Measurements from ENCODE around the gene DIPK1C. TPM values are rescaled to one million over a fixed set of nuclear protein-coding genes. Genes with fewer than 3 reads are reported as not detected.

Gene DIPK1C
- total and polyA plus RNA-seq, 2 of the 4 experiments (the other 2 are of a cell fraction), result not detected

DNA sequence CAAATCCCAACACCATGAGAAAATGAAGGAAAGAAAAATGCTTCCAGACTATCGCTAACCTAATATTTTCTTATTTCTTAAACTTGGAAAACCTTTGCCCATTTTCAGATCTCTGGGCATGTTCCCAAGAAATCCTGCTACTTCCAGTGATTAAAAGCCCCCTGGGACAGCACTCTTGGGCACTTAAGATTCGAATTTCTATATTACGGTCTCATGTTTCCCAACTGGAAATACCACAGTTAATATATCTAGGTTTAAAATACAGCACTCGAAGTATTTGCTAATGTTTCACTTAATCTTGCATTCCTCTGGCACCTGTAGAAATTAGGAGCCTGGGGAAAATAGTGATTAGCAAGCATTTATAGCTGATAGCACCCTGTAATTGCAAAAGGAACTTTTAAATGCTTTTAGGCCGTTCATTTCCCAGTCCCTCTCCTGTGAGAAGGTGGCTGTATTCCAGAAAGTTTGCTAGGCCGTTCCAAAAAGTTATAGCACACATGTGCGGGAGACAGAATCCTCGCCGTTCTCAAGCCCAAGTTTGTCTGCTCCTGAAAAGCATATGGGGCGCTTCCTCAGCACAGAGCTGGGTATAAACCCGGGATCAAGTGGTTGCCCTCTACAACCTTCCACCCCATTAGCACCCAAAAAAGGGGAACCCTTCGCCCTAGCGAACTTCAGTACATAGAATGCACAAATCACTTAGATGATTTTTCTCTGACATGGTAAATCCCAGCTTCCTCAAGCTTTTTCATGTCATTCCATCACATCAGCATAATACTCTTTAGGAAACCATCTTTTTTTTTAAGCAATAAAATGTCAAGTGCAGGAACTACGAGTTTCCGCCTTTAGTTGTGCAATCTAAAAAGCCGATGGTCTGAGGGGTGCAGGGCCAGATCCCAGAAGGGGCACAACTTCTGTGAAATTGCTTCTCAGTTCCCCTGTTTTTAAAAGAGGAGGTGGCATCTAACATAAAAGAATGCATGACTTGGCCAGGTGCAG lies 60.6 kb downstream of the DIPK1C start:
- dilution Hi-C loops (cut with HindIII; ENCODE audit: low sequenced_read_pairs, unreplicated experiment) (no loop called here), intact Hi-C loops (cut with micrococcal nuclease) (no loop called here), in situ Hi-C loops (cut with MboI; ENCODE audit: low sequenced_read_pairs) (no loop called here)
- H3K4me1 ChIP-seq (ENCODE audit: control insufficient read depth, insufficient read depth, low read length), result no peaks in the 10 kb centered on the region
- no peak overlapping the region for H4K8ac ChIP-seq (ENCODE audit: low read depth in 2 of 2, low read length in 2 of 2)
- H2BK120ac ChIP-seq (ENCODE audit: low read depth, low read length), result no peak overlapping the region
- ATAC-seq (ENCODE audit: low read depth), result no peak
- H3K4me2 ChIP-seq (ENCODE audit: low read depth, low read length), result no peak overlapping the region
- CTCF ChIA-PET, result interaction anchor here (0.7 kb wide), 1 partner anchor 86 kb away, joined by 3 read pairs; no protein-coding TSS in a partner anchor
- H3K9ac ChIP-seq (ENCODE audit: low read depth, low read length), result no peak overlapping the region
- WGBS, 2 experiments (ENCODE audit: extremely low coverage in 2 of 2, insufficient read length in 1 of 2), result 15% methylated on average over 6 of the region's 16 CpGs; no CpG with 5 or more reads in 1 of the 2 experiments
- H3K4me3 ChIP-seq (ENCODE audit: insufficient read depth, low read depth, low read length), result no peak overlapping the region
- H3K9me1 ChIP-seq (ENCODE audit: insufficient read depth, low read length), result no peaks in the 10 kb centered on the region
- no peak overlapping the region for H2BK5ac ChIP-seq (ENCODE audit: low read depth, low read length, poor library complexity, severe bottlenecking)
- no peak overlapping the region for H2AK5ac ChIP-seq (ENCODE audit: low read depth, low read length)
- H2AK9ac ChIP-seq (replicated peaks; ENCODE audit: low read depth, low read length, poor library complexity), result no peak overlapping the region
- no peak overlapping the region for H4K5ac ChIP-seq (ENCODE audit: low read depth, low read length)
- no peaks in the 10 kb centered on the region for H3K9me3 ChIP-seq (ENCODE audit: control insufficient read depth, insufficient read depth, low read length)
- no peak overlapping the region for H3K4ac ChIP-seq (ENCODE audit: low read depth, low read length)
- POLR2A ChIA-PET (ENCODE audit: unreplicated experiment), result no interaction called here
- H3K27me3 ChIP-seq (ENCODE audit: control insufficient read depth, insufficient read depth, low read length), result peaks cover 29% of the 10 kb centered on the region
- no peak overlapping the region for H3K27ac ChIP-seq (ENCODE audit: insufficient read depth, low read length)
- no TSS peak for BruUV-seq (replicated peaks)
- H4K20me1 ChIP-seq (ENCODE audit: insufficient read depth, low read length), result no peaks in the 10 kb centered on the region
- H4K91ac ChIP-seq (ENCODE audit: insufficient read depth, low read depth, low read length), result no peak overlapping the region
- H3K79me1 ChIP-seq (ENCODE audit: low read depth in 1 of 2, low read length in 2 of 2), result no peaks in the 10 kb centered on the region
- H2BK15ac ChIP-seq (ENCODE audit: low read depth, low read length), result no peak overlapping the region
- H3K23ac ChIP-seq (ENCODE audit: low read depth, low read length), result no peak overlapping the region
- no peaks in the 10 kb centered on the region for H3K36me3 ChIP-seq (ENCODE audit: control insufficient read depth, insufficient read depth, low read length)
- H3K14ac ChIP-seq (replicated peaks; ENCODE audit: low read depth, low read length), result no peak overlapping the region
- no peak overlapping the region for H2AFZ ChIP-seq (replicated peaks; ENCODE audit: low read length, poor library complexity)
- no peak for DNase-seq
- H3K56ac ChIP-seq (ENCODE audit: extremely low read depth, insufficient read depth, low read length), result no peak overlapping the region
- no peak overlapping the region for H3K18ac ChIP-seq (ENCODE audit: low read depth, low read length)
- H2BK20ac ChIP-seq (ENCODE audit: low read depth, low read length), result no peak overlapping the region
- TF ChIP-seq MAZ (IDR thresholded peaks at IDR 0.05; ENCODE audit: borderline replicate concordance, low read depth, low read length) (no peak), RAD21 (IDR thresholded peaks at IDR 0.05; ENCODE audit: low read length) (no peak), CTCF (conservative IDR thresholded peaks at IDR 0.05; ENCODE audit: low read depth, low read length) (no peak), RCOR1 (IDR thresholded peaks at IDR 0.05; ENCODE audit: insufficient replicate concordance, low read length) (no peak), POLR2A (IDR thresholded peaks at IDR 0.05; ENCODE audit: low read depth, low read length) (no peak), BHLHE40 (IDR thresholded peaks at IDR 0.05; ENCODE audit: low read depth, low read length) (no peak), CEBPB (IDR thresholded peaks at IDR 0.05; ENCODE audit: low read depth, low read length) (no peak), MXI1 (IDR thresholded peaks at IDR 0.05; ENCODE audit: borderline replicate concordance, low read depth, low read length) (no peak), NFE2L2 (IDR thresholded peaks at IDR 0.05; ENCODE audit: low read depth, low read length) (no peak), SMC3 (IDR thresholded peaks at IDR 0.05; ENCODE audit: low read depth, low read length) (no peak), RFX5 (IDR thresholded peaks at IDR 0.05; ENCODE audit: low read depth, low read length) (no peak), CHD1 (IDR thresholded peaks at IDR 0.05; ENCODE audit: low read depth, low read length) (no peak), FOS (IDR thresholded peaks at IDR 0.05; ENCODE audit: low read depth, low read length) (no peak)
- TF ChIP-seq, protein P1, sequence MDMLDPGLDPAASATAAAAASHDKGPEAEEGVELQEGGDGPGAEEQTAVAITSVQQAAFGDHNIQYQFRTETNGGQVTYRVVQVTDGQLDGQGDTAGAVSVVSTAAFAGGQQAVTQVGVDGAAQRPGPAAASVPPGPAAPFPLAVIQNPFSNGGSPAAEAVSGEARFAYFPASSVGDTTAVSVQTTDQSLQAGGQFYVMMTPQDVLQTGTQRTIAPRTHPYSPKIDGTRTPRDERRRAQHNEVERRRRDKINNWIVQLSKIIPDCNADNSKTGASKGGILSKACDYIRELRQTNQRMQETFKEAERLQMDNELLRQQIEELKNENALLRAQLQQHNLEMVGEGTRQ (IDR thresholded peaks at IDR 0.05; ENCODE audit: low read depth, low read length), result no peak

Data from IMR-90 (cell line).